ENCODE results near the gene ANKLE2.

GRCh38 chr12:132723015-132723763 lies 38.4 kb downstream of the ANKLE2 start:
- TF ChIP-seq POLR2A (IDR thresholded peaks at IDR 0.05), result no peak
- TF ChIP-seq, protein P1, sequence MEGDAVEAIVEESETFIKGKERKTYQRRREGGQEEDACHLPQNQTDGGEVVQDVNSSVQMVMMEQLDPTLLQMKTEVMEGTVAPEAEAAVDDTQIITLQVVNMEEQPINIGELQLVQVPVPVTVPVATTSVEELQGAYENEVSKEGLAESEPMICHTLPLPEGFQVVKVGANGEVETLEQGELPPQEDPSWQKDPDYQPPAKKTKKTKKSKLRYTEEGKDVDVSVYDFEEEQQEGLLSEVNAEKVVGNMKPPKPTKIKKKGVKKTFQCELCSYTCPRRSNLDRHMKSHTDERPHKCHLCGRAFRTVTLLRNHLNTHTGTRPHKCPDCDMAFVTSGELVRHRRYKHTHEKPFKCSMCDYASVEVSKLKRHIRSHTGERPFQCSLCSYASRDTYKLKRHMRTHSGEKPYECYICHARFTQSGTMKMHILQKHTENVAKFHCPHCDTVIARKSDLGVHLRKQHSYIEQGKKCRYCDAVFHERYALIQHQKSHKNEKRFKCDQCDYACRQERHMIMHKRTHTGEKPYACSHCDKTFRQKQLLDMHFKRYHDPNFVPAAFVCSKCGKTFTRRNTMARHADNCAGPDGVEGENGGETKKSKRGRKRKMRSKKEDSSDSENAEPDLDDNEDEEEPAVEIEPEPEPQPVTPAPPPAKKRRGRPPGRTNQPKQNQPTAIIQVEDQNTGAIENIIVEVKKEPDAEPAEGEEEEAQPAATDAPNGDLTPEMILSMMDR (IDR thresholded peaks at IDR 0.05), result no peak

Measured in lower leg skin (tissue), 3 donors.